OCI-LY7 (cell line): ENCODE measurements around the gene AGT. TPM values are rescaled to one million over a fixed set of nuclear protein-coding genes. Genes with fewer than 3 reads are reported as not detected.

Experiments
- BruUV-seq: library from RNA; stranded (reverse); fragments of 400-500 nt; replicated peaks from 2 replicates; lab custom pipeline; 2021; lab: Mats Ljungman, UMichigan
- CTCF ChIA-PET: fragments of 300-600 bp; sonication (Branson Sonifier 250); formaldehyde crosslinking; loops from one replicate; lab custom pipeline; 2022; ENCODE audit warnings: antibody characterized with exemption; ENCODE audit not compliant: unreplicated experiment; lab: Charles Lee
- POLR2A ChIA-PET: fragments of 300-600 bp; sonication (Branson Sonifier 250); formaldehyde crosslinking; loops from one replicate; lab custom pipeline; 2022; ENCODE audit warnings: antibody characterized with exemption; lab: Charles Lee
- DNase-seq: peaks from one replicate; pipeline ENCODE4 v3.0.0-alpha.2; 2015; ENCODE audit warnings: low spot score
- H2AFZ ChIP-seq: fragments of 200-600 bp; sonication (generic), shearing (Covaris generic); 2 replicates; pipeline ENCODE4 v1.6.1; 2014; ENCODE audit warnings: mild to moderate bottlenecking, antibody characterized with exemption, low read length, moderate library complexity
- H3K27ac ChIP-seq: fragments of 200-600 bp; sonication (generic); 2 replicates; pipeline ENCODE4 v1.5.1; 2014; ENCODE audit warnings: mixed run types, low read depth, mild to moderate bottlenecking, moderate library complexity, low read length, inconsistent platforms; ENCODE audit not compliant: poor library complexity, severe bottlenecking
- H3K36me3 ChIP-seq: fragments of 200-600 bp; sonication (generic); 2 replicates; pipeline ENCODE4 v1.6.1; 2014; ENCODE audit warnings: mild to moderate bottlenecking, antibody characterized with exemption, low read length, moderate library complexity, mixed read lengths; ENCODE audit not compliant: insufficient read depth
- H3K4me1 ChIP-seq: fragments of 200-600 bp; sonication (generic); 2 replicates; pipeline ENCODE4 v1.5.1; 2014; ENCODE audit warnings: mild to moderate bottlenecking, low read length; ENCODE audit not compliant: insufficient read depth, poor library complexity, severe bottlenecking
- H3K4me2 ChIP-seq: fragments of 200-600 bp; sonication (generic); 2 replicates; pipeline ENCODE4 v1.6.1; 2014; ENCODE audit warnings: mild to moderate bottlenecking, low read length
- H3K4me3 ChIP-seq: fragments of 200-600 bp; sonication (generic); 2 replicates; pipeline ENCODE4 v1.5.1; 2014; ENCODE audit warnings: mild to moderate bottlenecking, low read depth, low read length; ENCODE audit not compliant: poor library complexity, severe bottlenecking
- H3K79me2 ChIP-seq: fragments of 200-600 bp; sonication (generic); 2 replicates; pipeline ENCODE4 v1.6.1; 2016; ENCODE audit warnings: low read depth, mild to moderate bottlenecking, low read length, moderate library complexity, mixed read lengths; ENCODE audit not compliant: insufficient read depth
- H3K9me2 ChIP-seq: fragments of 200-600 bp; sonication (generic); 2 replicates; pipeline ENCODE4 v1.6.1; 2016; ENCODE audit warnings: mild to moderate bottlenecking, low read length, mixed read lengths; ENCODE audit not compliant: insufficient read depth
- H3K9me3 ChIP-seq: fragments of 200-600 bp; sonication (generic); 2 replicates; pipeline ENCODE4 v1.6.1; 2014; ENCODE audit warnings: mild to moderate bottlenecking, mixed run types, low read length, mixed read lengths
- H4K20me1 ChIP-seq: fragments of 200-600 bp; sonication (generic); 2 replicates; pipeline ENCODE4 v1.6.1; 2014; ENCODE audit warnings: mild to moderate bottlenecking, antibody characterized with exemption, low read length, moderate library complexity, mixed read lengths; ENCODE audit not compliant: insufficient read depth
- EZH2phosphoT487 ChIP-seq: fragments of 200-600 bp; sonication (generic); IDR thresholded peaks from 2 replicates; pipeline ENCODE4 v1.6.1; 2018; ENCODE audit warnings: low read depth, borderline replicate concordance, mild to moderate bottlenecking, mixed run types, antibody characterized with exemption, low read length, moderate library complexity, mixed read lengths
- intact Hi-C: fragments of 100-400 bp; cut with micrococcal nuclease; formaldehyde crosslinking; loops from one replicate; pipeline ENCODE4 v1.10.0; 2022; ENCODE audit not compliant: unreplicated experiment
- total RNA-seq, 2 experiments: library from RNA; depleted of rRNA in 1 of 2; stranded (reverse); fragments of >200 nt in 1 of 2; shearing (Covaris generic) in 1 of 2; gene quantifications; 2 replicates each; pipeline ENCODE4 v1.2.3, GENCODE V29; 2014 to 2022
- TF ChIP-seq, protein P1 (sequence below): fragments of 200-600 bp; sonication (generic); conservative IDR thresholded peaks from 2 replicates; pipeline ENCODE4 v1.5.1; 2014; ENCODE audit warnings: mild to moderate bottlenecking, antibody characterized with exemption, low read length, moderate library complexity, mixed read lengths

Gene AGT
- total RNA-seq, 2 experiments from 2014 or later = not detected

DNA sequence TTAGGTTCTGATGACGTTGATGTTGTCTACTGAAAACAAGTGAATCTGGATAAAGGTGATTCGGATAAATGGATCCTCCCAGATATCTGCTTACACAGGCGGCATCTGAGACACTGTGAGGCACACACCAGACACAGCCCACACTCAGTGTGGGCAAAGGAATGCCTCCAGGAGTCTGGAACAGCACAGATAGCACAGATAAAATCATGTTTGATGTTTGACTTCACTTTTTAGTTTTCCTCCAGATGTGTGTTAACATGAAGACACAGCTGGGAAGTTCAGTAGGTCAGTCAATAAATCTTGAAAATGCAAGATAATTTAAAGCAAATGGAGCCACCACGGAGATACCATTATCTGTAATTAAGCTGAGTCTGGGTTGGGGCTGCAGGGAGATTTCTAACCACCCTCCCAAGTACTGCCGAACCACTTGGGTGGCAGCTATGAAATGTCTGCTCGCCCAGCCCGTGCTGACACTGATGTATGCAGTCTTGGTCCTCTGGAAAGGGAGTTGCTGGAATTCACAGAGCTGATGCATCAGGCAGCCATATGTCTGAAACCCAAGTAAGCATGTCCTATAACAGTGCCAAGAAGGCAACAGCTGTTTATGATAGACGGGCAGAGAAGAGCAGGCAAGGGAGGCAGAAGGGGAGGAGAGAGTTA, 44.9 kb upstream of the AGT start:
- Histone ChIP-seq H3K27ac (no peak overlapping the region), H2AFZ (no peak overlapping the region), H3K36me3 (no peaks in the 10 kb centered on the region), H4K20me1 (no peaks in the 10 kb centered on the region), H3K4me3 (no peak overlapping the region), H3K9me3 (no peaks in the 10 kb centered on the region), H3K79me2 (no peaks in the 10 kb centered on the region), H3K9me2 (no peaks in the 10 kb centered on the region), H3K4me1 (no peaks in the 10 kb centered on the region), H3K4me2 (no peak overlapping the region)
- intact Hi-C loops = loop anchor here (2.0 kb wide), 1 partner anchor 16 kb away; no protein-coding TSS in a partner anchor
- no peak for TF ChIP-seq EZH2phosphoT487
- TF ChIP-seq, protein P1, sequence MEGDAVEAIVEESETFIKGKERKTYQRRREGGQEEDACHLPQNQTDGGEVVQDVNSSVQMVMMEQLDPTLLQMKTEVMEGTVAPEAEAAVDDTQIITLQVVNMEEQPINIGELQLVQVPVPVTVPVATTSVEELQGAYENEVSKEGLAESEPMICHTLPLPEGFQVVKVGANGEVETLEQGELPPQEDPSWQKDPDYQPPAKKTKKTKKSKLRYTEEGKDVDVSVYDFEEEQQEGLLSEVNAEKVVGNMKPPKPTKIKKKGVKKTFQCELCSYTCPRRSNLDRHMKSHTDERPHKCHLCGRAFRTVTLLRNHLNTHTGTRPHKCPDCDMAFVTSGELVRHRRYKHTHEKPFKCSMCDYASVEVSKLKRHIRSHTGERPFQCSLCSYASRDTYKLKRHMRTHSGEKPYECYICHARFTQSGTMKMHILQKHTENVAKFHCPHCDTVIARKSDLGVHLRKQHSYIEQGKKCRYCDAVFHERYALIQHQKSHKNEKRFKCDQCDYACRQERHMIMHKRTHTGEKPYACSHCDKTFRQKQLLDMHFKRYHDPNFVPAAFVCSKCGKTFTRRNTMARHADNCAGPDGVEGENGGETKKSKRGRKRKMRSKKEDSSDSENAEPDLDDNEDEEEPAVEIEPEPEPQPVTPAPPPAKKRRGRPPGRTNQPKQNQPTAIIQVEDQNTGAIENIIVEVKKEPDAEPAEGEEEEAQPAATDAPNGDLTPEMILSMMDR = no peak
- ChIA-PET CTCF (no interaction called here), POLR2A (no interaction called here)
- BruUV-seq = no TSS peak
- DNase-seq = no peak

DNA sequence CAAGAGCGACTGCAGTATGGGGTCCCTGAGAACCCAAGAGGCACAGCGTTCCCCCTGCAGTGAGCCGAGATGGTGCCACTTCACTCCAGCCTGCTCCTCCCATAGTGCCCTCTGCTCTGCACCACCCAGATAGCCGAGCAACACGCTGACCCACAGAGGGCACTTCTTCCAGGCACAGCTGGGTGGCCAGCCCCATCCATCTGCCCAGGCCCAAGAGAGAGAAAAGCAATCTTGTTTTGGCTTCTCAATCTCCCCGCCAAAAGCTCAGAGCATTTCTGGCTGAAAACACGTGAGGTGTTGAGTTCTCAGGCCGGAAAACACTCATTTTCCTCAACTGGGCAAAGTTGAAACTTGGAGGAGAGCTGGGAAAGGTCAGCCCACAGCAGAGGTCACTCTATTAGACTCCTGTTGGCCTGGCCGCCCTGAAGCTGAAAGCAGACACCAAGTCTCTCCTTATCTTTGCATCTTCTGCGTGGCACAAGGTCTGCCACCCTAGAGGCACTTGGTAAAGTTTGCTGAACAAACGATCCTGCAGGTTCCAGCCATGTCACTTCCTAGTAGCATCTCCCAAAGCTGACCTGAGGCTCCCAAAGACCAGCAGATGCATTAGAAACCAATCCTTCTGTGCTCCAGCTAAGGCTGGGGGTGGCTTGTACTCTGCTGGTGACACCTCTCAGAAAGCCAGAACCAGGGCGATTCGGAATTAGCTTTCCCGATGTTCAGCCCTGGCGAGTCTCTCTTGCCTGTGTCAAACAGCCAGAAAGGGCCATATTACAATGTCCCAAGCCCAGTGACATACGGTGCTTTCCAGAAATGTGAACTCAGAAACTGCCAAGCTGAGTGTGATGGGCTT, 44.2 kb upstream of the AGT start:
- no peaks in the 10 kb centered on the region for H3K79me2 ChIP-seq
- no peaks in the 10 kb centered on the region for H3K36me3 ChIP-seq
- no peak overlapping the region for H3K4me3 ChIP-seq
- ChIA-PET POLR2A (interaction anchor here (0.9 kb wide), 1 partner anchor 53 kb away, joined by 5 read pairs; no protein-coding TSS in a partner anchor), CTCF (interaction anchor here (0.5 kb wide), 1 partner anchor 27 kb away, joined by 4 read pairs; no protein-coding TSS in a partner anchor)
- no TSS peak for BruUV-seq
- no peak overlapping the region for H3K27ac ChIP-seq
- no peaks in the 10 kb centered on the region for H3K4me1 ChIP-seq
- H4K20me1 ChIP-seq = no peaks in the 10 kb centered on the region
- DNase-seq = no peak
- H2AFZ ChIP-seq = no peak overlapping the region
- no peaks in the 10 kb centered on the region for H3K9me2 ChIP-seq
- TF ChIP-seq, protein P1 = no peak
- no peak for TF ChIP-seq EZH2phosphoT487
- intact Hi-C loops = loop anchor here (2.0 kb wide), 1 partner anchor 15 kb away; no protein-coding TSS in a partner anchor
- H3K9me3 ChIP-seq = no peaks in the 10 kb centered on the region
- no peak overlapping the region for H3K4me2 ChIP-seq
